HG02970 (cell line): ENCODE measurements around the gene HSPA1L.
A peak's percentile ranks its signal among the peaks of the same experiment; 100 is the strongest.

ENCODE experiments used
- ATAC-seq: cut with Tn5 transposase; IDR thresholded peaks from one replicate; pipeline ENCODE4 v1.9.1; 2021; ENCODE audit warnings: mild to moderate bottlenecking, moderate library complexity, moderate number of reproducible peaks; ENCODE audit not compliant: unreplicated experiment, low FRiP score

The HSPA1L gene

GRCh38 chr6:31785475-31785874 is 29.6 kb downstream of the HSPA1L start:
- no peak for ATAC-seq

- no peak for ATAC-seq
These were observed 30.8 kb downstream of the HSPA1L start for GRCh38 chr6:31784098-31784925.

DNA sequence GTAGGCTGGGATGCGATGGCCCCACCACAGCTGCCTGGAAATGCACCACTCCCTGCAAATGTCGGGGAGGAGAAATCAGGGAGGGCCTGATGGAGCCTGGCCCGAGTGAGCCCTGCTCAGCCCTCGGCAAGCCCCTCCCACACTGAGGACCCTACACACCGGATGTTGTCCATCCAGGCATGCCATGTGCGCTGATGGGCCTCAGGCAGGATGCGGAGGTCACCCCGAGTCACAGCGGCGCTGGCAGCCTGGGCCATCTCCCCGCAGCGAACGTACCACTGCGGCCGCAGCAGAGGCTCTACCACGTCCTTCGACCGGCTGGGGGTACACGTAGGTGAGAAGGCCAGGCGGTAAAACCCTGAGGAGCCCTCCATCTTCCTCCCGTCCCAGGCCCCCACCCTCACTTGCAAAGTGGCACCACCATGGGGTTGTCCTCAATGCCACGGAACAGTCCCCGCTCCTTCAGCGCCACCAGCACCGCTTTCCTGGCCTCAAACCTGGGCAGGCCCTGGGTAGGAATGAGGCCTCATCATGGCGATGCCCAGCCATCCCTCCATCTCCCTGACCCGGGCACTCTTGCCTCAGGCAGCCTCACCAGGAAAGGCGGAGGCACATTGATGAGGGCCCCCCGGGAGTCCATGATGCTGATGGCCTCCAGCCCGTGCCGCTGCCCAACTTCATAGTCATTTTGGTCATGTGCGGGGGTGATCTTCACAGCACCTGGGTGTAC is 32.8 kb downstream of the HSPA1L start:
- ATAC-seq = no peak

DNA sequence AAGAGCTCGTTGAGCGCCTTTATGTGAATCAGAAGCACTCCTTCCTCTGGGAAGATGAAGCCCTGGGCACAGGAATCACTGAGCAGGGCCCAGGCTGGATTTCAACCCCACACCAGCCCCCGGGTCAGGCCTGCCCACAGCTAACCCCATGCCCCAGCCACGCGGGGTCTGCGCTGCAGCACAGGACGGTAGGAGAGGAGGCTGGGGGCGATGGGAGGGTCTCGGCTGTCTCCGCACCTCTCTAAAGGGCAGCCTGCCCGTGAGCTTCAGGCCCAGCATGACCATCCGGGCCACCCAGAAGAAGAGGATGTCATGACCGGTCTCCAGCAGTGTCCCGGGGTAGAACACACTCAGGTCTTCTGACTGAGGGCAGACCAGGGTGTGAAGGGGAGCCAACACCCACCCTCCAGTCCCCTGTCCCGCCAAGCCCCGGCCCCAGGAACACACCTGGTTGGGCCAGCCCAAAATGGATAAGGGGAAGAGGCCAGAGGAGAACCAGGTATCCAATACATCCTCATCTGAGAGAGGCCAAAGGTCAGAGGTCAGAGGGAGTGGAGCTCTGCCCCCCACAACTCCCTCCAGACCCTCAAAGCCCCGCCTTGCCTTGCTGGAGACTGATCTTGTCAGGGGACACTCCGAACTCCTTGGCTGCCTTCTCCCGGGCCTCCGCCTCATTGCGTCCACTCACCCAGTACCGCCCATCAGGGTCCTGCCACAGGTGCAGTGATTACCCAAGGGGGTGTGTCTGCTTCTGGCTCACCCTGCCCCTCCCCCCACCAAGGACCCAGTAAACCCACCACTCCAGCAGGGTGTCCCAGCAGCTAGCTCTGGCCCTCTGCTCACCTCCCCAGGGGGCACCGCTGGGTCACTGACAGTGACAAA is 33.6 kb downstream of the HSPA1L start:
- no peak for ATAC-seq

DNA sequence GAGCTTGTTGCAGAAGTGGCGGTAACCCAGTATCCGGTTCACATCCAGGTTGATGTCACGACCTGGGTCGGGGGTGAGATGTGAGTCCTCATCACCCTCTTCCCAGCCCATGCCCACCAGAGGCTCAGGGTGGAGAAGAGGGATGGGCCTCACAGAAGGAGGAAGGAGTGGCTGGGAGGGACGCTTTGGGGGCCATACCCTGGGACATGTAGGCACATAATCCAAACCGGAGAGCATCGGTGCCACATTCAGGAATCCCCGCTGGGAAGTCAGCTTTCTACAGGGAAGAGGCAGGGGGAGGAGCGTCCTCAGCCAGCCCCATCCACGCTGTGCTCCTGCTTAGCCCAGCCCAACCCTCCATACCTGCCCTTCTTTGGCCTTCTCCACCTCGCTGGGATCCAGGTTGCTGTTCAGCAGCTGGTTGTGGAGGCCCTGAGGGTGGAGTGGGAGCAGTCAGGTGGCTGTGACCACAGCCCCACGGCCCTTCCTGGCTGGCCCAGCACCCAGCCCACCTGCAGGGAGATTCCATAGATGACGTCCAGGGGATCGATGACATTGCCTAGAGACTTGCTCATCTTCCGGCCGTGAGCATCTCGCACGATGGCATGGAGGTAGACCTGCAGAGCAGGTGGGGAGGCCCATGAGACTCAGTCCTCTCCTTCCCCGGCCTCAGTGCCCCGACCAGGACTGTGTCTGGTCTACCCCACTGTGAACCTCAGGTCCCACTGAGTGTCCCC is 34.4 kb downstream of the HSPA1L start:
- no peak for ATAC-seq

DNA sequence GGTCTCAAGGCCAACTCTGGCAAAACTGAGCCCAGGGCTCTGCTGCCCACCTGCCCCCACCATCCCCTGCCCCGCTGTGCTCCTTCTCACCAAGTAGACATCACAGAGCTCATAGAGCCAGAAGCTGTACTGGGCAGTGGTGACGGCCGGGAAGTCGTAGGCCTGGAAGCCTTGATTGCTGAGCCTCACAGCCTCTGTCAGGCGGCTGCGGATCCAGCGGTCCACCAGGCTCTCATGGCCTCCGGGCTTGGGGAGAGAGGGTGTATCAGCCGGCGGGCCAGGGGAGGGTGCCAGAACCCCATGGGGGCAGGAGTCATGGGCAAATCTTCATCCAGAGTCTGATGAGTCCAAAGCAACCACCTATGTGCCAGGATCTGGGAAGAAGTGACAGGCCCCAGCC is 35.2 kb downstream of the HSPA1L start:
- no peak for ATAC-seq

DNA sequence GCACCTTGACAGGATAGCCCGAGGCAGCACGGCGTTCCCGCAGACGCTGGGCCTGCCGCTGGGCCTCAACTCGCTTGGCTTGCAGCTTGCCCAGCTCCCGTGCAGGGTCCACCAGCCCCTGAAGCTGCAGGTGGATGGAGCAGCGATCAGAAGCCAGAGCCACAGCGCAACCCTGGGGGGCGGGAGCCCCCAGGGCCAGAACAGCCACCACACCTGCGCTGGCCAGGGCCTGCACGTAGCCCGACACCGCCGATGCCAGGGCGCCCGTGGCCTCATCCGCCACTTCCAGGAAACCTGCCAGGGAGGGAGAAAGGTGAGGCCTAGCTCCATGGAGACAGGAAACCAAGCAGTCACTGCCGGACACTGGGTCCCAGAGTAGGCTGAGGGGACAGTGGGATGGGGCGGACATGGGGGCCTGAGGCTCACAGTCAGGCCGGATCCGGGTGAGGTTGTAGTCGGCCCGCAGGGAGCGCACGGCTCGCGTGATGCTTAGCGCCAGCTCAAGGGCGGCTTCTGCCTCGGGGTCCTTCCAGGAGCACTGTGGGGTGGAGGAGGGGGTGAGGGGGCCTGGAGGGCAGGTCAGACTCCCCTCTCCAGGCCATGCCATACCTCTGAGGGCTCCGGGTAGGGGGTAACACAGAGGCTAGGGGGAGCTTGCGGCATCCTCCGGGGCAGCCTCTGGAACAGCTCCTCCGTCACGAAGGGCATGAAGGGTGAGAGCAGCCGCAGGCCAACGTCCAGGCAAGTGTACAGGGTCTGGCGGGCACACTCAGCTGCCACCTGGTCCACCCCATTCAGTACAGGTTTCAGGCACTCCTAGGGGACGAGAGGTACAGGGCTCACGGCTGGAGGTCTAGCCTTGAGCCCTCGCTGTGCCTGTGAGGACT is 35.8 kb downstream of the HSPA1L start:
- ATAC-seq = no peak

GRCh38 chr6:31778193-31778592 is 36.9 kb downstream of the HSPA1L start:
- no peak for ATAC-seq

GRCh38 chr6:31777667-31778050 is 37.4 kb downstream of the HSPA1L start:
- no peak for ATAC-seq

GRCh38 chr6:31776989-31777666 is 38.0 kb downstream of the HSPA1L start, which contains the start of gene VWA7:
TSS of gene VWA7 (minus strand) at chr6:31777328. CDS start at chr6:31776779, 549 bp downstream.
- ATAC-seq = peak; percentile 58

DNA sequence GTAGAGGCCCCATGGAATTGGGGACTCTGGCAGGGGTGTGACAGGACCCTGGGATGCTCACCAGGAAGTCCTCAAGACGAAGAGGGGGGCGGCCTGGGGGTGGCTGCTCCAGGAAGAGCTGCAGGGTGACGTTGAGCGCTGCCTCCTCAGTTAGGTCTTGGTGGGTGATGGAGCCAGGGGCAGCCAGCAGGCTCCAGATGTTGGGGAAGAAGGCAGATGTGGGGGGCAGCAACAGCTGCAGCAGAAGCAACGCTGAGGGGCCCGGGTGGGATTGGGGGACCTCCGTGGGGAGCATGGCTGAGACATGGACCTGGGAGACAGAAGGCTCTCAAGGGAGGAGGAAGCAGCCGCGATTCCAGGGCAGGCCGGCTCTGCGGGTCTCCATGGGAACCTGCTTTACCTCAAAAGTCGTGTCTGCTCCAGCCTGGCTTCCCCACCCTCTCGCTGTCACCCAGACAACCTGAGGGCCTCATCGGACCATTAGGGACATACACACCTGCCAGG is 38.5 kb downstream of the HSPA1L start:
- no peak for ATAC-seq

DNA sequence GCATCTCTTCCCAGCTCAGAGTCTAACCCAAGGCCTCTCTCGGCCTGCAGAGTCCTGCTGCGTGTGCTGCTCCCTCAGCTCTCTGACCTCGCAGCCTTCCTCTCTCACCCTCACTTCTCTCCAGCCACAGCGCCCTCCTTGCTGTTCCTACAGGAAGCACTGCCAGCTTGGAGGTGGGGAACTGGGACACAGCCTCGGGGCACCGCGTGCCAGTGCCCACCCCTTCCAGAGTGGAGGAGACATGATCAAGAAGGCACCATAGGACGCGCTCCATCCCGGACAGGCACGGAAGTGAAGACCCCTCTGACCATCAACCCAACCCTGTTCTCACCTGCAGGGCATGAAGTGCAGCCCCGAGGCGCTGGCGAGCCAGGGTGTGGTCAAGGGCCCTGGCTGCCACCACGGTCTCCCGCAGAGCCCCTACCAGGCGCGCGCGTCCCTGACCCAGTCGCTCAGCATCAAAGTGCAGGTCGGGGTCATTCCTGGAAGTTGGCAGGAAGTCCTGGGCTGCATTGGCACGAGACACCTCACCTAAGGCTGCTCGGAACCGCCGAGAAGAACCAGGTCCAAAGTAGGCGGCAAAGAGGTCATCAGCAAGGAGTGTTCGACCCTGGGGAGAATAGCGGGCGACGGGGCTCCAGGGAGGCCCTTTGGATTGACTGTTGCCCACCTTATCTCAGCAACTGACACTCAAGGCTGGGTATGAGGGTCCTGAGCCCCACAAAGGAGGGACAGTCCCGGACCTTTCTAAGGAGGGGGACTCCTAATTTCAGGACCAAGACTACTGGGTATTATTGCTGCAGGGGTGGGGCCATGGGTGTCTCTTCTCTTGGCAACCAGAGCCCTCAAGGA is 39.2 kb downstream of the HSPA1L start:
- no peak for ATAC-seq

- ATAC-seq = no peak
These were observed 39.9 kb downstream of the HSPA1L start for GRCh38 chr6:31775184-31775583.

DNA sequence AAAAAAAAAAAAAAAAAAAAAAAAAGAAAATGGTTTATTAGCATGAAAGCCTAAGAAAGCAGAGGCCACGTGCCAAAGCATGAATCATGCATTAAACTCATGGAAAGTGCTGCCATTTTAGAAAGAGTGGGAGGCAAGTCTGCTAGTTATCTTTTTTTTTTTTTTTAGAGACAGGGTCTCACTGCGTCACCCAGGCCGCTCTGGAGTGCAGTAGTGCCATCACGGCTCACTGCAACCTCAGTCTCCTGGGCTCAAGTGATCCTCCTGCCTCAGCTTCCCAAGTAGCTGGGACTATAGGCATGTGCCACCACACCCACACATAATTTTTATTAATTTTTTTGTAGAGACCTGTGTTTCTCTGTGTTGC is 43.1 kb downstream of the HSPA1L start:
- ATAC-seq = no peak

DNA sequence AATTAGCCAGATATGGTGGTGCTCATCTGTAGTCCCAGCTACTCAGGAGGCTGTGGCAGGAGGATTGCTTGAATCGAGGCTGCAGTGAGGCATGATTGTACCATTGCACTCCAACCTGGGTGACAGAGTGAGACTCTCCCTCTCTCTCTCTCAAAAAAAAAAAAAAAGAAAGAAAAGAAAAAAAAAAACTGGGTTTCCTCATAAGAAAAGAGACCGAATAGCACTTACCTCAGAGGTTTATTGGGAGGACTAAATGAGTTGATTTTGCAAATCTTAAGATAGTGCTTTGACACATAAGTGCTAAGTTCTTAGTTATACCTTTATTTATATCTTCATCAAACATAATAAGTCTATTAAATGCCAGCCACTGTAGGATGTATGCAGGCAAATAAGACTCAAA is 44.2 kb downstream of the HSPA1L start:
- ATAC-seq = no peak

DNA sequence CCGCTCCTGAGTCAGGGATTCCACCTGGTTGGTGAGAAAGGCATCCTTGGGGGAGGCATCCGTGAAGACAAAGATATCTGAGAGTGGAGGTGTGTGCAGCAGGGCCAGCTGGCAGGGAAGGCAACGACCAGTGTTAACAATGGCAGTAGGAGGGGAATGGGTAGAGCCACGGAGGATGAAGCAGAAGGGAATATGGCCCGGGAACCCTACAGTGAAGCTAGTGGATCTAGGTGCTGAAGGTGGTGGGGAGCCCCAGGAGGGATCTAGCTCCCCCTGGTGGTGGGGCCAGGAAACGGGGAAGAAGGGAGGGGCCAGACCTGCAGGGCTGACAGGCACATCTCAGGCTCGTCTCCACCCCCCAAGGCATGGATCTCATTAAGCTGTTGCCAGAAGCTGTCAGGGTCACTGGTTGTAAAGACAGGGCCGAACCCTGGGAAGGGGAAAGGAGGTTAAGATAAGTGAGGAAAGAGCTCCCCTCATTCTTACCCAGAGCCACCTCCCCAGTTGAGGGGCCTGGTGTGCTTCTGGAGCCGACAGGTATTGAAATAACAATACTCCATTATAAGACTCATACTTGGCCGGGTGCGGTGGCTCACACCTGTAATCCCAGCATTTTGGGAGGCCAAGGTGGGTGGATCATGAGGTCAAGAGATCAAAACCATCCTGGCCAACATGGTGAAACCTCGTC is 45.3 kb downstream of the HSPA1L start:
- ATAC-seq = no peak
